BJ (cell line): ENCODE data around the gene OXSR1. TPM values are rescaled to one million over a fixed set of nuclear protein-coding genes. Genes with fewer than 3 reads are reported as not detected.
"Not testable (repeated sequence)": the region's sequence is repeated elsewhere in the genome, so short reads cannot be mapped to it uniquely, and the experiment has no call there.

Experiments used
- CTCF ChIA-PET: fragments of 350-600 bp; formaldehyde crosslinking; extraction: SDS; loops from one replicate; lab custom pipeline; 2021; ENCODE audit warnings: antibody characterized with exemption, inconsistent platforms; lab: Yijun Ruan, JAX
- POLR2A ChIA-PET: fragments of 300-600 bp; sonication (Branson Sonifier 250); formaldehyde crosslinking; extraction: SDS; loops from one replicate; lab custom pipeline; 2021; ENCODE audit warnings: antibody characterized with exemption; lab: Charles Lee
- DNase-seq: peaks from one replicate; pipeline ENCODE4 v3.0.0-alpha.2; 2011; ENCODE audit warnings: low read depth
- H3K27me3 ChIP-seq: 2 replicates; pipeline ENCODE4 v1.6.0; 2011; ENCODE audit warnings: low read length; ENCODE audit not compliant: control insufficient read depth, insufficient read depth
- H3K36me3 ChIP-seq: 2 replicates; pipeline ENCODE4 v1.5.1; 2011; ENCODE audit warnings: low read length; ENCODE audit not compliant: control insufficient read depth, insufficient read depth
- H3K4me3 ChIP-seq: 2 replicates; pipeline ENCODE4 v1.5.1; 2011; ENCODE audit warnings: low read depth, mild to moderate bottlenecking, control low read depth, low read length
- CTCF ChIP-seq: IDR thresholded peaks from 2 replicates; pipeline ENCODE4 v1.5.1; 2011; ENCODE audit warnings: low read depth, mild to moderate bottlenecking, control low read depth, inconsistent platforms, low read length, moderate library complexity; ENCODE audit not compliant: insufficient read depth
- polyA plus RNA-seq: library from polyadenylated mRNA; depleted of rRNA; stranded (reverse); fragments of >200 nt; gene quantifications from 2 replicates; pipeline ENCODE4 v1.2.3, GENCODE V29; 2011

OXSR1 gene
- polyA plus RNA-seq, 1 experiment = 27.6 TPM

- H3K36me3 ChIP-seq = no peaks in the 10 kb centered on the region; the same call in 1 of the 2 replicates
- POLR2A ChIA-PET = no interaction called here
- no peak for DNase-seq
- TF ChIP-seq CTCF = no peak
- no peak overlapping the region for H3K4me3 ChIP-seq
- no peaks in the 10 kb centered on the region for H3K27me3 ChIP-seq
- CTCF ChIA-PET = no interaction called here
Observed at GRCh38 chr3:38177181-38177580, 11.8 kb downstream of the OXSR1 start.

DNA sequence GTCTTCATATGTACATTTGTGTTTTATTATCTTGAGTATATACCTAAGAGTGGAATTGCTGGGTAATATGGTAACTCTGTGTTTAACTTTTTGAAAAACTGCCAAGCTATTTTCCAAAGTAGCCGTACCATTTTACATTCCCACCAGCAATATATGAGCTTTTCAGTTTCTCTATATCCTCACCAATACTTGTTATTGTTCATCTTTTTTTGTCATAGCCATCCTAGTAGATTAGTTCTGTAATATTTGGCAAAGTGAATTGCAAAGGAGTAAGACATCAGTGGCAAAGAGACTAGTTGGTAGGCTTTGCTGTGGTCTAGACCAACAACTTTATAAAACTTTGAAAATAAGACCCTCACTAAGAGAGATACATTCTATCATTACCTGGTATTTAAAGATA lies 21.4 kb downstream of the OXSR1 start:
- CTCF ChIA-PET = no interaction called here
- DNase-seq = no peak
- no peak for TF ChIP-seq CTCF
- H3K27me3 ChIP-seq = no peaks in the 10 kb centered on the region
- no peaks in the 10 kb centered on the region for H3K36me3 ChIP-seq
- POLR2A ChIA-PET = no interaction called here
- H3K4me3 ChIP-seq = no peak overlapping the region

DNA sequence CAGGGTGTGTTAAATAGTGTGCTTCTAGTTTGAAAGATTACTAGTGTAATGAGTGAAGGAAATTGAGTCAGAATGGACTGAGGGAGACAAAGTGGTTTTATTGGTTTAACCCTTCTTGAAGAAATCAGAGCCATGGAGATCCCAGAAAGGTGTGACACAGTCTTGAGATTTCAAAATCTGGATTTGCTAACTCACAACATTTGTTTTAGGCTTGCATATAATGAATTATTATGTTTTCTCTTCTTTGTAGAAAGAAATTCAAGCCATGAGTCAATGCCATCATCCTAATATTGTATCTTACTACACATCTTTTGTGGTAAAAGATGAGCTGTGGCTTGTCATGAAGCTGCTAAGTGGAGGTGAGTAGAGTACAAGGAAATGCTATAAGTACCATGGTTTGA lies 25.1 kb downstream of the OXSR1 start:
- no peaks in the 10 kb centered on the region for H3K36me3 ChIP-seq
- POLR2A ChIA-PET = interaction anchor here (0.6 kb wide), 1 partner anchor 15 kb away, joined by 4 read pairs; no protein-coding TSS in a partner anchor

GRCh38 chr3:38202931-38203330 lies 37.6 kb downstream of the OXSR1 start:
- H3K36me3 ChIP-seq, POLR2A ChIA-PET, DNase-seq, H3K27me3 ChIP-seq, H3K4me3 ChIP-seq: not testable (repeated sequence)
- CTCF ChIA-PET = interaction anchor here (1.6 kb wide), 1 partner anchor 8 kb away, joined by 4 read pairs; no protein-coding TSS in a partner anchor

More for the DNA sequence above, 25.1 kb downstream of the OXSR1 start:
- Histone ChIP-seq H3K4me3 (no peak overlapping the region), H3K27me3 (no peaks in the 10 kb centered on the region)
- DNase-seq = no peak
- no peak for TF ChIP-seq CTCF
- CTCF ChIA-PET = interaction anchor here (1.2 kb wide), 1 partner anchor 19 kb away, joined by 5 read pairs; no protein-coding TSS in a partner anchor

DNA sequence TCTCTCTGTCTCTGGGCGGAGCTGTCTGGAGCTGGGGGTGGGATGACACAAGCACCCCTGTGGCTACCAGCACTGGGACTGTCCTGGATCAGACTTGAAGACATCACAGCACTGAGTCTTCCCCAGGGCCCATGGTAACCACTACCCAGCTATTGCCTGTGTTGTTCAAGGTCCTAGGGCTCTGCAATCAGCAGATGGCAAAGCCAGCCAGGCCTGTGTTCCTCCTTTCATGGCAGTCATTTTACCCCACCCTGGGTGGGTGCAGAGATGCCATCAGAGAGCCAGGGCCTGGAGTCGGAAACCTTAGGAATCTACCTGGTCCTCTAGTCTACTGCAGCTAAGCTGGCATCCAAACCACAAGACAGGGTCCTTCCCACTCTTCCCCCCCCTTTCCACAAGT lies 38.4 kb downstream of the OXSR1 start:
- TF ChIP-seq CTCF = no peak
- DNase-seq = no peak
- H3K4me3 ChIP-seq = no peak overlapping the region
- POLR2A ChIA-PET = no interaction called here
- CTCF ChIA-PET = interaction anchor here (1.1 kb wide), 1 partner anchor 15 kb away, joined by 3 read pairs; no protein-coding TSS in a partner anchor
- H3K27me3 ChIP-seq = no peaks in the 10 kb centered on the region
- H3K36me3 ChIP-seq = peaks cover 1% of the 10 kb centered on the region
